Measurements from ENCODE around the gene GIMAP2.
"Not testable (repeated sequence)": the region's sequence is repeated elsewhere in the genome, so short reads cannot be mapped to it uniquely, and the experiment has no call there.

The GIMAP2 gene

GRCh38 chr7:150676854-150677253 lies 8.7 kb upstream of the GIMAP2 start:
- DNase-seq (ENCODE audit: low read depth): not testable (repeated sequence)

- DNase-seq (ENCODE audit: low read depth): not testable (repeated sequence)
Observed at GRCh38 chr7:150678601-150679000, 6.9 kb upstream of the GIMAP2 start.

- not testable (repeated sequence) for DNase-seq (ENCODE audit: low read depth)
Observed at GRCh38 chr7:150680364-150680763, 5.1 kb upstream of the GIMAP2 start.

- no peak for DNase-seq (ENCODE audit: low read depth)
Observed at GRCh38 chr7:150686030-150686631, 625 bp downstream of the GIMAP2 start.

- no peak for DNase-seq (ENCODE audit: low read depth)
Observed at GRCh38 chr7:150688630-150689029, 3.1 kb downstream of the GIMAP2 start.

GRCh38 chr7:150695654-150696053 lies 10.1 kb downstream of the GIMAP2 start:
- no peak for DNase-seq (ENCODE audit: low read depth)

- no peak for DNase-seq (ENCODE audit: low read depth)
Observed at GRCh38 chr7:150703209-150703608, 17.7 kb downstream of the GIMAP2 start.

- no peak for DNase-seq (ENCODE audit: low read depth)
Observed at GRCh38 chr7:150715293-150715692, 29.8 kb downstream of the GIMAP2 start.

GRCh38 chr7:150715738-150716137 lies 30.2 kb downstream of the GIMAP2 start:
- no peak for DNase-seq (ENCODE audit: low read depth)

- no peak for DNase-seq (ENCODE audit: low read depth)
Observed at GRCh38 chr7:150716368-150716767, 30.9 kb downstream of the GIMAP2 start, which contains the start of gene GIMAP1. GIMAP1 (plus strand) TSS chr7:150716613; CDS start chr7:150719048, 2,435 bp downstream.

GRCh38 chr7:150716939-150717338 lies 31.4 kb downstream of the GIMAP2 start:
- DNase-seq (ENCODE audit: low read depth): no peak

GRCh38 chr7:150717814-150718420 lies 32.4 kb downstream of the GIMAP2 start:
- no peak for DNase-seq (ENCODE audit: low read depth)

GRCh38 chr7:150719436-150719835 lies 33.9 kb downstream of the GIMAP2 start:
- no peak for DNase-seq (ENCODE audit: low read depth)

- no peak for DNase-seq (ENCODE audit: low read depth)
Observed at GRCh38 chr7:150719960-150720891, 34.7 kb downstream of the GIMAP2 start.

GRCh38 chr7:150721970-150722373 lies 36.5 kb downstream of the GIMAP2 start:
- DNase-seq (ENCODE audit: low read depth): no peak

- DNase-seq (ENCODE audit: low read depth): no peak
Observed at GRCh38 chr7:150722431-150722931, 37.0 kb downstream of the GIMAP2 start.

GRCh38 chr7:150723467-150723866 lies 38.0 kb downstream of the GIMAP2 start:
- DNase-seq (ENCODE audit: low read depth): no peak

- DNase-seq (ENCODE audit: low read depth): no peak
Observed at GRCh38 chr7:150727381-150727780, 41.9 kb downstream of the GIMAP2 start.

GRCh38 chr7:150728011-150728410 lies 42.5 kb downstream of the GIMAP2 start:
- no peak for DNase-seq (ENCODE audit: low read depth)

- DNase-seq (ENCODE audit: low read depth): no peak
Observed at GRCh38 chr7:150728609-150729008, 43.1 kb downstream of the GIMAP2 start.

- DNase-seq (ENCODE audit: low read depth): no peak
Observed at GRCh38 chr7:150731916-150732315, 46.4 kb downstream of the GIMAP2 start.

GRCh38 chr7:150732786-150733481 lies 47.4 kb downstream of the GIMAP2 start:
- DNase-seq (ENCODE audit: low read depth): no peak
